WTC11 (cell line): Measurements from ENCODE around the gene SGSH. TPM values are rescaled to one million over a fixed set of nuclear protein-coding genes. Genes with fewer than 3 reads are reported as not detected.

ENCODE experiments used
- ATAC-seq: fragments of 200-7000 bp; cut with Tn5 transposase; 2 replicates; pipeline ENCODE4 v1.10.0; 2021; ENCODE audit warnings: mild to moderate bottlenecking, moderate library complexity
- CTCF ChIA-PET: fragments of 300-600 bp; sonication (Branson Sonifier 250); formaldehyde crosslinking; loops from one replicate; lab custom pipeline; 2021; ENCODE audit warnings: antibody characterized with exemption; lab: Charles Lee
- POLR2A ChIA-PET: fragments of 350-600 bp; sonication (Branson Sonifier 250); formaldehyde crosslinking; loops from one replicate; lab custom pipeline; 2021; ENCODE audit warnings: antibody characterized with exemption; lab: Charles Lee
- DNase-seq: peaks from one replicate; pipeline ENCODE4 v3.0.0; 2021; ENCODE audit warnings: low spot score
- H3K27ac Mint-ChIP-seq: 2 replicates; pipeline ENCODE4 v1.8.0; 2021; ENCODE audit warnings: mixed read lengths
- H3K27me3 Mint-ChIP-seq: 2 replicates; pipeline ENCODE4 v1.8.0; 2021; ENCODE audit warnings: low read depth, mild to moderate bottlenecking, moderate library complexity, mixed read lengths
- H3K36me3 Mint-ChIP-seq: 2 replicates; pipeline ENCODE4 v1.8.0; 2021; ENCODE audit warnings: mixed read lengths
- H3K4me1 Mint-ChIP-seq: 2 replicates; pipeline ENCODE4 v1.8.0; 2022; ENCODE audit warnings: mixed read lengths
- H3K4me3 Mint-ChIP-seq: 2 replicates; pipeline ENCODE4 v1.8.0; 2021; ENCODE audit warnings: mild to moderate bottlenecking, moderate library complexity, mixed read lengths
- H3K9me3 Mint-ChIP-seq: 2 replicates; pipeline ENCODE4 v1.8.0; 2021; ENCODE audit warnings: mixed read lengths
- GABPB1 ChIP-seq: sonication (generic); formaldehyde crosslinking; IDR thresholded peaks from 2 replicates; pipeline ENCODE4 v1.8.1; 2023; ENCODE audit warnings: mild to moderate bottlenecking, missing genetic modification reagents
- HMGXB4 ChIP-seq: sonication (generic); formaldehyde crosslinking; IDR thresholded peaks from 2 replicates; pipeline ENCODE4 v1.8.1; 2023; ENCODE audit warnings: mild to moderate bottlenecking, moderate library complexity, missing genetic modification reagents
- IRF2 ChIP-seq: sonication (generic); formaldehyde crosslinking; IDR thresholded peaks from 2 replicates; pipeline ENCODE4 v1.8.0; 2022; ENCODE audit warnings: low read depth, missing genetic modification reagents, borderline replicate concordance
- JUN ChIP-seq: sonication (generic); formaldehyde crosslinking; IDR thresholded peaks from 2 replicates; pipeline ENCODE4 v1.8.0; 2023; ENCODE audit warnings: mild to moderate bottlenecking, missing genetic modification reagents
- MLX ChIP-seq: sonication (generic); formaldehyde crosslinking; IDR thresholded peaks from 2 replicates; pipeline ENCODE4 v1.8.1; 2023; ENCODE audit warnings: mild to moderate bottlenecking, missing genetic modification reagents, moderate library complexity
- MXD4 ChIP-seq: fragments of 250-450 bp; sonication (Bioruptor Pico); IDR thresholded peaks from 2 replicates; pipeline ENCODE4 v1.8.0; 2021; ENCODE audit warnings: mild to moderate bottlenecking, moderate library complexity, borderline replicate concordance
- NFE2L1 ChIP-seq: sonication (generic); formaldehyde crosslinking; IDR thresholded peaks from 2 replicates; pipeline ENCODE4 v1.8.1; 2023; ENCODE audit warnings: missing genetic modification reagents
- OVOL2 ChIP-seq: fragments of 250-450 bp; sonication (Bioruptor Pico); IDR thresholded peaks from 2 replicates; pipeline ENCODE4 v1.9.0; 2021; ENCODE audit warnings: mild to moderate bottlenecking, borderline replicate concordance
- PRRX2 ChIP-seq: fragments of 250-450 bp; sonication (Bioruptor Pico); IDR thresholded peaks from 2 replicates; pipeline ENCODE4 v1.8.0; 2021; ENCODE audit warnings: mild to moderate bottlenecking
- SOX15 ChIP-seq: fragments of 250-450 bp; sonication (Bioruptor Pico); IDR thresholded peaks from 2 replicates; pipeline ENCODE4 v1.9.0; 2021; ENCODE audit warnings: mild to moderate bottlenecking
- SP1 ChIP-seq: sonication (generic); formaldehyde crosslinking; conservative IDR thresholded peaks from 2 replicates; pipeline ENCODE4 v1.8.1; 2022; ENCODE audit warnings: missing genetic modification reagents
- TCF7 ChIP-seq: sonication (generic); formaldehyde crosslinking; IDR thresholded peaks from 2 replicates; pipeline ENCODE4 v1.8.0; 2022; ENCODE audit warnings: mild to moderate bottlenecking, low read depth, missing genetic modification reagents, moderate library complexity
- TEAD4 ChIP-seq: sonication (generic); formaldehyde crosslinking; IDR thresholded peaks from 2 replicates; pipeline ENCODE4 v1.8.0; 2022; ENCODE audit warnings: mild to moderate bottlenecking, missing genetic modification reagents
- ZNF281 ChIP-seq: sonication (generic); formaldehyde crosslinking; IDR thresholded peaks from 2 replicates; pipeline ENCODE4 v1.8.0; 2023; ENCODE audit warnings: mild to moderate bottlenecking, missing genetic modification reagents
- ZNF317 ChIP-seq: sonication (generic); formaldehyde crosslinking; IDR thresholded peaks from 2 replicates; pipeline ENCODE4 v1.8.1; 2023; ENCODE audit warnings: low read depth, mild to moderate bottlenecking, moderate library complexity, missing genetic modification reagents, borderline replicate concordance
- ZNF423 ChIP-seq: fragments of 250-450 bp; sonication (Bioruptor Pico); IDR thresholded peaks from 2 replicates; pipeline ENCODE4 v2.1.2; 2022; ENCODE audit warnings: mild to moderate bottlenecking, moderate library complexity
- total RNA-seq: library from RNA; stranded (reverse); gene quantifications from 3 replicates; pipeline ENCODE4 v1.2.3, GENCODE V29; 2021

The SGSH gene
- total RNA-seq, 1 experiment from 2014 or later, result 27.7 TPM

GRCh38 chr17:80218391-80218790 is 1.7 kb downstream of the SGSH start (continued):
- TF ChIP-seq OVOL2 (CRISPR knock-in tag), result no peak
- no peak for TF ChIP-seq NFE2L1 (CRISPR knock-in tag)
- TF ChIP-seq MLX, result no peak
- TF ChIP-seq, all 79 proteins: peak for 0

- no peak for DNase-seq
- TF ChIP-seq TCF7 (CRISPR knock-in tag) (no peak), SOX15 (CRISPR knock-in tag) (no peak), MXD4 (CRISPR knock-in tag) (no peak), PRRX2 (CRISPR knock-in tag) (no peak), HMGXB4 (CRISPR knock-in tag) (no peak), IRF2 (CRISPR knock-in tag) (no peak), ZNF281 (CRISPR knock-in tag) (no peak), ZNF423 (CRISPR knock-in tag) (no peak), JUN (CRISPR knock-in tag) (no peak), TEAD4 (CRISPR knock-in tag) (no peak), SP1 (no peak), GABPB1 (CRISPR knock-in tag) (no peak)
- no peak for ATAC-seq
- no peak overlapping the region for H3K27ac Mint-ChIP-seq
- H3K9me3 Mint-ChIP-seq, result no peaks in the 10 kb centered on the region
- no peaks in the 10 kb centered on the region for H3K27me3 Mint-ChIP-seq
- CTCF ChIA-PET, result no interaction called here
- no peak overlapping the region for H3K4me3 Mint-ChIP-seq
- POLR2A ChIA-PET, result interaction anchor here (0.7 kb wide), 1 partner anchor 33 kb away, joined by 4 read pairs; no protein-coding TSS in a partner anchor
- peaks cover 5% of the 10 kb centered on the region for H3K4me1 Mint-ChIP-seq
- peaks cover 7% of the 10 kb centered on the region for H3K36me3 Mint-ChIP-seq
Measured at GRCh38 chr17:80217703-80218362, 2.3 kb downstream of the SGSH start.

- Mint-ChIP-seq H3K4me3 (no peak overlapping the region), H3K27me3 (no peaks in the 10 kb centered on the region), H3K4me1 (peaks cover 5% of the 10 kb centered on the region), H3K9me3 (no peaks in the 10 kb centered on the region), H3K27ac (no peak overlapping the region), H3K36me3 (peaks cover 7% of the 10 kb centered on the region)
- POLR2A ChIA-PET, result no interaction called here
- DNase-seq (no peak), ATAC-seq (no peak)
- no peak for TF ChIP-seq ZNF317
- TF ChIP-seq TEAD4 (CRISPR knock-in tag), result no peak
- CTCF ChIA-PET, result no interaction called here
Measured at GRCh38 chr17:80216473-80217456, 3.4 kb downstream of the SGSH start.
